Upper lobe of left lung (tissue), 4 donors: Measurements from ENCODE around the gene TCEANC2.
A peak's percentile ranks its signal among the peaks of the same experiment; 100 is the strongest.

Experiments used
- CTCF ChIP-seq, 6 experiments: fragments of 450-650 bp in 4 of 6; fragments of 200-600 bp in 2 of 6; sonication (generic) in 2 of 6; IDR thresholded peaks; one replicate each; pipeline ENCODE4 v1.5.1; 2016 to 2019; ENCODE audit warnings: antibody characterized with exemption in 6 of 6
- EP300 ChIP-seq, 4 donors: sonication (generic); formaldehyde crosslinking; IDR thresholded peaks; one replicate each; pipeline ENCODE4 v1.5.1; 2017; ENCODE audit warnings: antibody characterized with exemption in 4 of 4, control low read depth in 2 of 4
- POLR2A ChIP-seq, 4 donors: fragments of 450-650 bp; IDR thresholded peaks; one replicate each; pipeline ENCODE4 v1.5.1; 2016 to 2017; ENCODE audit warnings: antibody characterized with exemption in 4 of 4, mild to moderate bottlenecking in 2 of 4

- TF ChIP-seq EP300 (IDR thresholded peaks at IDR 0.05) (peak in 1 of 4 donors; percentile 18), CTCF (IDR thresholded peaks at IDR 0.05) (no peak), POLR2A (IDR thresholded peaks at IDR 0.05) (no peak)
Observed at GRCh38 chr1:54095546-54096226, 42.3 kb downstream of the TCEANC2 start.
